ENCODE measurements around the gene HNRNPM.

GRCh38 chr19:8485561-8486371, 41.0 kb downstream of the HNRNPM start:
- TF ChIP-seq POLR2AphosphoS5 (IDR thresholded peaks at IDR 0.05) (no peak), CTCF (IDR thresholded peaks at IDR 0.05) (no peak), POLR2A (IDR thresholded peaks at IDR 0.05; ENCODE audit: low read depth) (no peak)

Measured in esophagus muscularis mucosa (tissue), 3 donors.